Heart right ventricle (tissue), 16 donors: ENCODE results near the gene SRRM2. TPM values are rescaled to one million over a fixed set of nuclear protein-coding genes. Genes with fewer than 3 reads are reported as not detected.

Experiments used
- ATAC-seq, 8 donors: fragments of 200-7000 bp; cut with Tn5 transposase; one replicate each; pipeline ENCODE4 v1.9.1; 2020; ENCODE audit warnings: mild to moderate bottlenecking in 8 of 8, moderate library complexity in 8 of 8, moderate number of reproducible peaks in 1 of 8
- DNase-seq, 2 donors: peaks; one replicate each; pipeline ENCODE4 v3.0.0-alpha.2; 2020
- H3K27ac ChIP-seq, 10 donors: fragments of 200-600 bp; sonication (generic) in 2 of 10; one replicate each; pipeline versions ENCODE4 v1.5.0 to v1.8.0; 2020 to 2022; ENCODE audit warnings: mild to moderate bottlenecking in 3 of 10
- H3K27me3 ChIP-seq, 7 donors: fragments of 200-600 bp; one replicate each; pipeline ENCODE4 v1.8.0; 2021 to 2022; ENCODE audit warnings: mild to moderate bottlenecking in 2 of 7
- H3K36me3 ChIP-seq, 9 donors: fragments of 200-600 bp; sonication (generic) in 1 of 9; one replicate each; pipeline versions ENCODE4 v1.5.0 to v1.8.0; 2020 to 2022; ENCODE audit warnings: mild to moderate bottlenecking in 2 of 9
- H3K4me1 ChIP-seq, 9 donors: fragments of 200-600 bp; sonication (generic) in 1 of 9; one replicate each; pipeline versions ENCODE4 v1.5.0 to v1.8.0; 2020 to 2022; ENCODE audit warnings: mild to moderate bottlenecking in 4 of 9
- H3K4me3 ChIP-seq, 10 donors: fragments of 200-600 bp; sonication (generic) in 2 of 10; one replicate each; pipeline versions ENCODE4 v1.5.0 to v1.8.0; 2020 to 2022; ENCODE audit warnings: mild to moderate bottlenecking in 7 of 10, moderate library complexity in 2 of 10
- H3K9me3 ChIP-seq, 11 donors: fragments of 200-600 bp in 10 of 11; sonication (generic) in 2 of 11; one replicate each; pipeline versions ENCODE4 v1.5.0 to v1.8.0; 2013 to 2022; ENCODE audit warnings: mild to moderate bottlenecking in 2 of 11, control low read depth in 1 of 11, moderate library complexity in 1 of 11
- WGBS, 2 donors: extraction: QIAGEN DNeasy Blood & Tissue Kit; methylation state at CpG; one replicate each; pipeline ENCODE4 v1.1.7; 2013; ENCODE audit warnings: inconsistent platforms in 1 of 2; 5-methylcytosine and 5-hydroxymethylcytosine counted together
- intact Hi-C, 10 donors: fragments of 100-400 bp; cut with DNase I; formaldehyde crosslinking; loops; one replicate each; pipeline versions ENCODE4 v1.11.1 to v1.14.2; 2022
- polyA plus RNA-seq, 2 donors: library from polyadenylated mRNA; stranded (reverse); fragments of 200-250 nt; gene quantifications; one replicate each; pipeline ENCODE4 v1.2.3, GENCODE V29; 2013
- total RNA-seq, 10 donors: library from RNA; stranded (reverse); fragmentation: NEBNext Ultra II Directional in 3 of 10; extraction: Animal tissue kit (Norgen Biotek cat#: 25700) in 3 of 10; gene quantifications; one replicate each; pipeline versions ENCODE4 v1.2.1 to v1.2.4, GENCODE V29; 2021 to 2023
- TF ChIP-seq, protein P1 (sequence below), 9 donors: fragments of 200-600 bp; sonication (generic) in 2 of 9; IDR thresholded peaks; one replicate each; pipeline versions ENCODE4 v1.5.0 to v1.8.0; 2021 to 2022; ENCODE audit warnings: antibody characterized with exemption in 9 of 9, mild to moderate bottlenecking in 5 of 9, moderate library complexity in 1 of 9
- donor health status: Arrhythmogenic right ventricular cardiomyopathy.
- donor health status: ischemic (EF 13 %, LVEDD 7.1; RV severe dilation, severe dysfunction).
- donor health status: healthy with polysubstance abuse.
- donor health status: DM: no; HTN: yes; CAD: no.
- donor health status: DM: no; HTN: no; CAD: no.
- donor health status: ischemic (EF 25% LVEDD 6.9; RV normal size, moderate dysfunction).
- donor health status: ischemic (EF 25% LVEDD 5.7; RV mildly dilated, moderate dysfunction).
- donor health status: healthy.
- donor health status: DM: yes; HTN: yes; CAD: no.
- donor health status: Ischemic cardiomyopathy.
- donor health status: ischemic (EF 35%, LVEDD 5.7; RV mildly dilated, moderate dysfunction).
- donor health status: nonischemic (EF 11% LVEDD 7.7; RV severe dilation, severe dysfunction).
- donor health status: DM: yes; HTN: yes; CAD: no.
- donor health status: PGD.
- donor health status: ischemic (EF 29% LVEDD 5.4; RV normal size, mild dysfunction).
- donor health status: nonischemic (EF 23%, LVEDD 6.1; RV moderate dilation, normal function).

The SRRM2 gene
- total and polyA plus RNA-seq, 12 donors: 182 to 1,328 (median 261) TPM

DNA sequence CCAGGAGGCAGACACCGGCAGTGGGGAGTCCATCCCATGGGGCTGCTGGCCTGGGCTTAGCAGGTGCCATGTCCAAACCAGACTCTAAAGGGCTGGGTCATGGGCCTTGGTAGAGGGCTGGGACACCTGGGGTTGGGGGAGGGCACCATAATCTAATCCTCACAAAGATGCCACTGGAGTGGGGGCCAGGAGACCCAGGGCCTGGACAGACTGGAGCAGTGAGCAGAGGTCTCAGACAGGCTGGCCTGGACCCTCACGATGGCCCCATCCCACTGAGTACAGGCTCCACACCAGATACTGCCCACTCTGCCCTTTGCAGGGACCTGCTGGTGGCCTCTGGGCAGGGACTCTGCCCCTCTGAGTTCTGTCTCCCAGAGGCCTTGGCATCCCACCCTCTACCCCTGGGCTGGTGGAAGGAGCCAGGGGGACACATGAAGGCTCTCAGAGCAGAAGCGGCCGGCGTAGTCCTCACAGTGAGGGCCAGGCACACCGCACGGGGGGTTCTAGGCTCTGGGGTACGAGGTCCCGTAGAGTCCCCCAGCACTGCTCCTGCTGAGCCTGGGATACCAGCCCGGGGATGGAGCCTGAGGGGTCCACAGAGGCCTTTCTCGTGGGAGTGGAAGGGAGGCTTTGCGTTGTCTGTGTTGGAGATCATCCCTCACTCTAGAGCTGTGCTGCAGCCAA, 10.0 kb upstream of the SRRM2 start:
- H3K4me1 ChIP-seq: no peaks in the 10 kb centered on the region
- H3K9me3 ChIP-seq: no peaks in the 10 kb centered on the region
- H3K4me3 ChIP-seq: no peak overlapping the region
- H3K27ac ChIP-seq: no peak overlapping the region
- peaks cover 0 to 22% (median 0%) of the 10 kb centered on the region in 7 donors for H3K27me3 ChIP-seq
- no peak for ATAC-seq
- TF ChIP-seq, protein P1, sequence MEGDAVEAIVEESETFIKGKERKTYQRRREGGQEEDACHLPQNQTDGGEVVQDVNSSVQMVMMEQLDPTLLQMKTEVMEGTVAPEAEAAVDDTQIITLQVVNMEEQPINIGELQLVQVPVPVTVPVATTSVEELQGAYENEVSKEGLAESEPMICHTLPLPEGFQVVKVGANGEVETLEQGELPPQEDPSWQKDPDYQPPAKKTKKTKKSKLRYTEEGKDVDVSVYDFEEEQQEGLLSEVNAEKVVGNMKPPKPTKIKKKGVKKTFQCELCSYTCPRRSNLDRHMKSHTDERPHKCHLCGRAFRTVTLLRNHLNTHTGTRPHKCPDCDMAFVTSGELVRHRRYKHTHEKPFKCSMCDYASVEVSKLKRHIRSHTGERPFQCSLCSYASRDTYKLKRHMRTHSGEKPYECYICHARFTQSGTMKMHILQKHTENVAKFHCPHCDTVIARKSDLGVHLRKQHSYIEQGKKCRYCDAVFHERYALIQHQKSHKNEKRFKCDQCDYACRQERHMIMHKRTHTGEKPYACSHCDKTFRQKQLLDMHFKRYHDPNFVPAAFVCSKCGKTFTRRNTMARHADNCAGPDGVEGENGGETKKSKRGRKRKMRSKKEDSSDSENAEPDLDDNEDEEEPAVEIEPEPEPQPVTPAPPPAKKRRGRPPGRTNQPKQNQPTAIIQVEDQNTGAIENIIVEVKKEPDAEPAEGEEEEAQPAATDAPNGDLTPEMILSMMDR (IDR thresholded peaks at IDR 0.05): no peak
- H3K36me3 ChIP-seq: no peaks in the 10 kb centered on the region
- 91% methylated on average over 12 of the region's 12 CpGs for WGBS, 2 donors
- DNase-seq: no peak
- intact Hi-C loops: no loop called here

DNA sequence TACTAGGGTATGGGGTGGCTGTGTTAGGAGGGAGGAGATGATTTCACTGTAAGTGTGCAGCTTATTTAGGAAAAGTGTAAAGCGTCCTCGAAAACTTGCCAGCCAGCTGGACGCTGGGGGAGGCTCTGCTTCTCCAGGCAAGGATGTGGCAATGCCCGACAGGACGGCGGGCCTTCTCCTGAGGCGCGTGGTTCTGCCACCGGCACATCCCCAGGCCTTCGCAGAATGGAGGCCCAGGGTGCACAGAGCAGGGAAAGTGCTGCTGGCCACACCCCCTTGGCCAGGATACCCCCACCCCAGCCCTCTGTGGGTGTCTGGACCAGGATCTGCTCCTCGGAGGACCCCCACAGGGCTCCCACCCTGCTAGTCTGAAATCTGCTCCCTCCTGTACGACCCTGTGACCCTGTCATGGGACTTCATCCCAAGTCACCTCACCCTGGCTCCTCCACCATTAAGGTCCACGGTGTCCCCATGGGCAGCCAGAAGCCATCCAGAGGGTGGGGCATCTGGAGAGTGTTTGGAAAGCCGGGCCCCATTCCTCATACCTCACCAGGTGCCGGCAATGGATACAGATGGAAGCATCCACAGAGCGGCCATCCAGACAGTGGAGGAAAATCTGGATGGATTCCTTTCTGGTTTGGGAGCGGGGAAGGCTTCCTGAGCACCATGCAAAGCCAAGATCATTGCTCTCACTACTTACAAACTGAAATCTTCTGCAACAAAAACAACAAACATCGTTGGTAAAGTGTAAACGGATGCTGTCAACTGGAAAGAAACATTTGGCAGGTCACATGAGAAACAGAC, 9.2 kb upstream of the SRRM2 start:
- Histone ChIP-seq H3K4me1 (no peaks in the 10 kb centered on the region), H3K9me3 (no peaks in the 10 kb centered on the region), H3K36me3 (no peaks in the 10 kb centered on the region), H3K4me3 (no peak overlapping the region), H3K27me3 (peaks cover 0 to 16% (median 0%) of the 10 kb centered on the region in 7 donors), H3K27ac (no peak overlapping the region)
- 88 to 92% methylated on average over 18 to 19 of the region's 19 CpGs for WGBS, 2 donors
- peak in 1 of 8 donors; percentile 11 for ATAC-seq
- intact Hi-C loops: no loop called here
- DNase-seq: no peak
- TF ChIP-seq, protein P1 (IDR thresholded peaks at IDR 0.05): no peak

DNA sequence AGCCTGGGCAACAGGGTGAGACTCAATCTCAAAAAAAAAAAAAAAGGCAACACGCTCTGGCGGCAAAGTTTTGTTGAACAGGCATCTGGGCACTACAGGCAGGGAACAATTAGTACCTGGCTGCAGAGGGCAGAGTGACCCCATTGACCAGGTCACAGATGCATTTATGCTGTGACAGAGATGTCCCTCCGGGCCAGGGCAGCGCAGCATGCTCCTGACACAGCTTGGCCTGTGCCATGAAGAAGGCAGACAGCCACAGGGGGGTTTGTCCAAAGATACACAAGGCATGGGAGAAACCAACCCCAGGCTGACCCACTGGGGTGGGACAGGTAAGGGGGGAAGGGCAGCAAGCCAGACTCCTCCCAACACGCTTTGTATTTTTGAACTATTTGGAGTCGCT, 7.7 kb upstream of the SRRM2 start:
- no peak overlapping the region for H3K4me3 ChIP-seq
- H3K27me3 ChIP-seq: peaks cover 0 to 4% (median 0%) of the 10 kb centered on the region in 7 donors
- H3K4me1 ChIP-seq: no peaks in the 10 kb centered on the region
- TF ChIP-seq, protein P1 (IDR thresholded peaks at IDR 0.05): no peak
- no peaks in the 10 kb centered on the region for H3K36me3 ChIP-seq
- intact Hi-C loops: no loop called here
- ATAC-seq (no peak), DNase-seq (no peak)
- H3K27ac ChIP-seq: no peak overlapping the region
- WGBS, 2 donors: 88 to 90% methylated on average over 6 of the region's 6 CpGs
- H3K9me3 ChIP-seq: no peaks in the 10 kb centered on the region

- intact Hi-C loops: no loop called here
- WGBS, 2 donors: 65 to 72% methylated on average over 15 of the region's 15 CpGs
- DNase-seq (no peak), ATAC-seq (no peak)
- peaks cover 0 to 2% (median 0%) of the 10 kb centered on the region in 7 donors for H3K27me3 ChIP-seq
- no peaks in the 10 kb centered on the region for H3K36me3 ChIP-seq
- no peak overlapping the region for H3K4me3 ChIP-seq
- H3K9me3 ChIP-seq: no peaks in the 10 kb centered on the region
- H3K4me1 ChIP-seq: no peaks in the 10 kb centered on the region
- TF ChIP-seq, protein P1 (IDR thresholded peaks at IDR 0.05): no peak
- no peak overlapping the region for H3K27ac ChIP-seq
Observed at GRCh38 chr16:2745116-2745890, 7.1 kb upstream of the SRRM2 start.
